ENCODE measurements around the gene LTBP4.

The LTBP4 gene

GRCh38 chr19:40609561-40610395 is 8.6 kb downstream of the LTBP4 start:
- DNase-seq, result peak in 33 of 56 donors; percentile 15 to 78 (median 45)

- DNase-seq, result peak in 21 of 56 donors; percentile 12 to 74 (median 38)
These were observed 9.4 kb downstream of the LTBP4 start for GRCh38 chr19:40610396-40611064.

- no peak for DNase-seq
These were observed 9.9 kb downstream of the LTBP4 start for GRCh38 chr19:40611096-40611495.

GRCh38 chr19:40611900-40612698 is 10.9 kb downstream of the LTBP4 start:
- DNase-seq, result no peak

DNA sequence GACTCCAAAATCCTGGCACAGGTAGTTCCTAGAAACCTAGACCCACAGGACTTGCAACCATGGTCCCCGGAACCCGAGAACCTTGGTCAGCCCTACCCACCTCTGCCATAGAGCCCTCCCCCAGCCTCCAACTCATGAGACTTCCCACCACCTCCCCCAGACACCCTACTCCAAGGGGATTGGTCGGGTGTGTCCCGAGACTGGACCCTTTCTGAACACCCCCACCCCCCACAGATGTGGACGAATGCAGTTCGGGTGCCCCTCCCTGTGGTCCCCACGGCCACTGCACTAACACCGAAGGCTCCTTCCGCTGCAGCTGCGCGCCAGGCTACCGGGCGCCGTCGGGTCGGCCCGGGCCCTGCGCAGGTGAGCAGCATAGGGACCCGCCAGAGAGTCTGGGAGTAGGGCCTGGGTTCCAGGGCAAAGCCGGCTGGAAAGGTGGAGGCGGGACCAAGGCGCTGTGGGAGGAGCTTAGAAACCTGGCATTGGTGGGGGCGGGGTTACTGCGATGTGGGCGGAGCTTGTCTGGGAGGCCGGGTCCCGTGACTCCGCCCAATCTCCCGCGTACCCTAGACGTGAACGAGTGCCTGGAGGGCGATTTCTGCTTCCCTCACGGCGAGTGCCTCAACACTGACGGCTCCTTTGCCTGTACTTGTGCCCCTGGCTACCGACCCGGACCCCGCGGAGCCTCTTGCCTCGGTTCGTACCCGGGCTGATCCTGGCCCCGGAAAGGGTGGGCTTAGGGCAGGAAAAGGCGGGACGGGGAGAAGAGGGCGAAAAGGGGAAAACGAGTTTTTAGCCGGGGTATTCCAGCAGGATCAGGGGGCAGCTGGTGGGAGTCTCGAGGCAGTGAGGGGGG is 11.9 kb downstream of the LTBP4 start:
- DNase-seq, result peak in 3 of 56 donors; percentile 24 to 33 (median 29)

DNA sequence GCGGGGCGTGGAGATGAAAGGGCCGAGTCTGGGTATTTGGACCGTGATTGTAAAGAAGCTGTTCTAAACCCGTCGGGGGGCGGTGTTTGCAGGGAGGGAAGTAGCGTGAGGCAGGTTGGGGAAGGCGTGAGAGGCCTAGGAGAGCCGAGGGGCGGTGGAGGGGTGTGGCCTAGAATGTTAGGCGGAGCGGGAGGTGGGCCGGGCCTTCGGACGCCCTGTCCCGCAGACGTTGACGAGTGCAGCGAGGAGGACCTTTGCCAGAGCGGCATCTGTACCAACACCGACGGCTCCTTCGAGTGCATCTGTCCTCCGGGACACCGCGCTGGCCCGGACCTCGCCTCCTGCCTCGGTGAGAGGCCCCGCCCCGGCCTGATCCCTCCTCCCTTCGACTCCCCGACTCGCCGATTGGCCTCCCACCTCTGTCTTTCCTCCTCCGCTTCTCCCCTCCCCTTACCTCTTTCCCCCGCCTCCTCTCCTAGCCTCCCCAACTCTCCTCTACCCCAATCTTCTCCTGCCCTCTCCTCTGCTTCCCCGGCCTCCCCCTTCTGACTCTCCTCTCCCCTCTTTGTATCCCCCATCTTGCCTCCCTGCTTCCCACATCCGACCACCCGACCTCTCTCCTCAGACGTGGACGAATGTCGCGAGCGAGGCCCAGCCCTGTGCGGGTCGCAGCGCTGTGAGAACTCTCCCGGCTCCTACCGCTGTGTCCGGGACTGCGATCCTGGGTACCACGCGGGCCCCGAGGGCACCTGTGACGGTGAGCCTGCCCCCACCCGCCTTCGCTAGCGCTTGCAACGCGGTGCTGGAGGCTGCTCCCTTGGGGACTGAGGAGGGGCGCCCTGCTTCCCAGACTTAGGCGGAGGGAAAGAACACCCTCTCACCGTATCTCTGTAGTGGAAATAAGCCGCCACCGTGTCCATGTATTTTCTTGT is 12.8 kb downstream of the LTBP4 start:
- DNase-seq, result peak in 4 of 56 donors; percentile 36 to 58 (median 48)

GRCh38 chr19:40614622-40615411 is 13.6 kb downstream of the LTBP4 start:
- peak in 6 of 56 donors; percentile 7 to 26 (median 16) for DNase-seq

DNA sequence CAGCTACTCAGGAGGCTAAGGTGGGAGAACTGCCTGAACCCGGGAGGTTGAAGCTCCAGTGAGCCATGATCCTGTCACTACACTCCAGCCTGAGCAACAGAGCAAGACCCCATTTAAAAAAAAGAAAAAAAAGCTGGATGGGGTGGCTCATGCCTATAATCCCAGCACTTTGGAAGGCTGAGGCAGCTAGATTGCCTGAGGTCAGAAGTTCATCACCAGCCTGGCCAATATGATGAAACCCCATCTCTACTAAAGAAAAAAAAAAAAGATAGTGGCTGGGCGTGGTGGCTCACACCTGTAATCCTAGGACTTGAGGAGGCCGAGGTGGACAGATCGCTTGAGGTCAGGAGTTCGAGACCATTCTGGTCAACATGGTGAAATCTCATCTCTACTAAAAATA is 15.0 kb downstream of the LTBP4 start:
- DNase-seq, result no peak

GRCh38 chr19:40616941-40617340 is 15.8 kb downstream of the LTBP4 start:
- DNase-seq, result no peak

GRCh38 chr19:40617961-40618360 is 16.8 kb downstream of the LTBP4 start:
- no peak for DNase-seq

GRCh38 chr19:40619333-40620160 is 18.4 kb downstream of the LTBP4 start:
- no peak for DNase-seq

GRCh38 chr19:40620161-40620485 is 19.0 kb downstream of the LTBP4 start:
- no peak for DNase-seq

- DNase-seq, result no peak
These were observed 20.1 kb downstream of the LTBP4 start for GRCh38 chr19:40621283-40621682.

DNA sequence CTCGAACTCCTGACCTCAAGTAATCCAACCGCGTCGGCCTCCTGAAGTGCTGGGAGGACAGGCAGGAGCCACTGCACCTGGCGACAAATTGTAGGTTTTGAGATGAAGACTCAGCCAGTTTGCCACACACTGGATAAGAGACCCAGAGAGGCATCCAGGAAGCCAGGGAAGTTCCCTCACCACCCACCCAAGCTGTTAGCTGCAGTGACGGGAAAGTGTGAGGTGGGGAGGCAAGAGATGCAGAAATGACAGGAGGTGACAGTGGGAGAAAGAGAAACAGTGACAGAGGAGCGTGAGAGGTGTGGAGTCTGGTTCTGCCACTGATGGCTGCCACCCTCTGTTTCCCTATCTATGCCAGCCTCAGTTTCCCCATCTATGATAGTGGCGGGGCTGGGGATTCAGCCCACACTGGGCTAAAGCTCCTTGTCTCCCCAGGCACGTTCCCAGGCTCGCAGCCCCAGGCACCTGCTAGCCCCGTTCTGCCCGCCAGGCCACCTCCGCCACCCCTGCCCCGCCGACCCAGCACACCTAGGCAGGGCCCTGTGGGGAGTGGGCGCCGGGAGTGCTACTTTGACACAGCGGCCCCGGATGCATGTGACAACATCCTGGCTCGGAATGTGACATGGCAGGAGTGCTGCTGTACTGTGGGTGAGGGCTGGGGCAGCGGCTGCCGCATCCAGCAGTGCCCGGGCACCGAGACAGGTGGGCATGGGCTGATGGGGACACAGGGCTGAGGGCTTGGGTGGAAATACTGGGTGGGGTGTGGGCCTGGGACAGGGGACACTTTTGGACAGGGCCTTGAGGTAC is 21.0 kb downstream of the LTBP4 start:
- DNase-seq, result peak in 1 of 56 donors; percentile 27

GRCh38 chr19:40622773-40623075 is 21.6 kb downstream of the LTBP4 start:
- no peak for DNase-seq

- DNase-seq, result peak in 1 of 56 donors; percentile 34
These were observed 22.5 kb downstream of the LTBP4 start for GRCh38 chr19:40623403-40624251.
